K562 (cell line): ENCODE measurements around the gene TUBB6.

ENCODE experiments used
- ADNP ChIP-seq: fragments of 200-800 bp; sonication (Bioruptor generic); IDR thresholded peaks from 2 replicates; pipeline ENCODE4 v1.6.1; 2016; ENCODE audit warnings: missing genetic modification characterization, missing compliant biosample characterization
- ARID2 ChIP-seq: fragments of 450-650 bp; IDR thresholded peaks from 2 replicates; pipeline ENCODE4 v1.6.1; 2017; ENCODE audit warnings: antibody characterized with exemption, mild to moderate bottlenecking
- ATF4 ChIP-seq: fragments of 450-650 bp; formaldehyde crosslinking; IDR thresholded peaks from 2 replicates; pipeline ENCODE4 v1.4.0; 2022; ENCODE audit warnings: mild to moderate bottlenecking, moderate library complexity
- CTCF ChIP-seq, 3 experiments: IDR thresholded peaks in 2 of 3; conservative IDR thresholded peaks in 1 of 3; 2 replicates each; pipeline ENCODE4 v1.5.1; 2011 to 2012; ENCODE audit warnings: low read length in 3 of 3, mild to moderate bottlenecking in 3 of 3, control low read depth in 2 of 3, improper control_type of control experiment in 1 of 3, inconsistent platforms in 1 of 3, low read depth in 1 of 3, mixed read lengths in 1 of 3, moderate library complexity in 1 of 3; ENCODE audit not compliant: insufficient read depth in 2 of 3
- PCBP1 ChIP-seq: fragments of 200-400 bp; formaldehyde crosslinking; IDR thresholded peaks from 2 replicates; pipeline ENCODE4 v1.6.1; 2018; ENCODE audit warnings: mild to moderate bottlenecking, low read depth, low read length; ENCODE audit not compliant: poor library complexity, severe bottlenecking
- SP1 ChIP-seq: sonication (generic); formaldehyde crosslinking; IDR thresholded peaks from 2 replicates; pipeline ENCODE4 v1.8.1; 2022; ENCODE audit warnings: mild to moderate bottlenecking, missing genetic modification reagents
- SREBF2 ChIP-seq: sonication (generic); formaldehyde crosslinking; IDR thresholded peaks from 2 replicates; pipeline ENCODE4 v1.4.0; 2020; ENCODE audit warnings: mild to moderate bottlenecking, missing genetic modification reagents
- SRF ChIP-seq, 2 experiments: fragments of 250-450, 450-650 bp in 1 of 2; sonication (Bioruptor Pico) in 1 of 2; sonication (generic) in 1 of 2; formaldehyde crosslinking; IDR thresholded peaks; 2 replicates each; pipeline versions ENCODE4 v1.5.0 to v1.5.1; 2020 to 2022; ENCODE audit warnings: mild to moderate bottlenecking in 1 of 2, missing genetic modification reagents in 1 of 2
- ZBTB33 ChIP-seq: sonication (generic); formaldehyde crosslinking; IDR thresholded peaks from 2 replicates; pipeline ENCODE4 v1.8.1; 2023; ENCODE audit warnings: mild to moderate bottlenecking, missing genetic modification reagents
- ZNF780A ChIP-seq: fragments of 250-450 bp; sonication (Bioruptor Pico); IDR thresholded peaks from 2 replicates; pipeline ENCODE4 v1.5.0; 2021; ENCODE audit warnings: mild to moderate bottlenecking

DNA sequence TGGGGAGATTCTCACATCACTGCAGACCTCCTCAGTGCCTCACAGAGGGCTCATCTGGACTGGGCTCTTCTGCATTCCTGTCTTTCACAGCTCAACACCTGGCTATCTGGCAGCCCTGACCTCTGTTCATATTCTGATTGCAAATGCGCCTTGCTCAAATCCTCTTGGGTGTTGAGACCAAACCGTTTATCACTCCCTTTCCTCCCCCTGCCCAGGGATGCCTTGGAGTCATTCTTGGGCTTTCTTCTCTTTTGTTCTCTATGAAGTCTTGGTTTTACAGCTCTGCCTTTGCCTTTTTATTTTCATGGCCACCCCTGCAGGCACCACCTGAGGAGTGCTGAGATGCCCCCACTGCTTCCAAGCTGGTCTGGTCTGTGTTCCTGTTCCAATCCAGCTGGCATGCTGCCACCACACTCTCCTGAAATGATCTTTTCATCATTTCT, 26.3 kb downstream of the TUBB6 start:
- TF ChIP-seq SRF (CRISPR knock-in tag; IDR thresholded peaks at IDR 0.05) (no peak), ATF4 (no peak), ZNF780A (CRISPR knock-in tag) (no peak), SREBF2 (no peak), ARID2 (no peak), ADNP (tag) (no peak), ZBTB33 (CRISPR knock-in tag) (no peak), SP1 (CRISPR knock-in tag) (no peak), CTCF (IDR thresholded peaks at IDR 0.05 in 2 of 3, conservative IDR thresholded peaks at IDR 0.05 in 1 of 3; ENCODE audit: insufficient read depth in 2 of 3, low read depth in 1 of 3, low read length in 3 of 3) (no peak), PCBP1 (no peak)
